GM23248 (cell line): ENCODE results near the gene ADH1C.

Experiments
- EZH2 ChIP-seq: fragments of 200-600 bp; sonication (generic); IDR thresholded peaks from 2 replicates; pipeline ENCODE4 v1.6.1; 2018; ENCODE audit warnings: antibody characterized with exemption, mild to moderate bottlenecking; ENCODE audit not compliant: insufficient read depth, poor library complexity, severe bottlenecking
- EZH2phosphoT487 ChIP-seq: fragments of 200-600 bp; sonication (generic); IDR thresholded peaks from 2 replicates; pipeline ENCODE4 v1.6.1; 2018; ENCODE audit warnings: antibody characterized with exemption, moderate library complexity, mild to moderate bottlenecking, low read depth; ENCODE audit not compliant: insufficient read depth

GRCh38 chr4:99290848-99291786, 61.4 kb downstream of the ADH1C start, which contains the start of gene ADH1A:
- no peak for TF ChIP-seq EZH2
- no peak for TF ChIP-seq EZH2phosphoT487
